ENCODE measurements around the gene UGT1A9. TPM values are rescaled to one million over a fixed set of nuclear protein-coding genes. Genes with fewer than 3 reads are reported as not detected.
A peak's percentile ranks its signal among the peaks of the same experiment; 100 is the strongest.

Gene UGT1A9
- total RNA-seq, 1 experiment from 2014 or later, result not detected

DNA sequence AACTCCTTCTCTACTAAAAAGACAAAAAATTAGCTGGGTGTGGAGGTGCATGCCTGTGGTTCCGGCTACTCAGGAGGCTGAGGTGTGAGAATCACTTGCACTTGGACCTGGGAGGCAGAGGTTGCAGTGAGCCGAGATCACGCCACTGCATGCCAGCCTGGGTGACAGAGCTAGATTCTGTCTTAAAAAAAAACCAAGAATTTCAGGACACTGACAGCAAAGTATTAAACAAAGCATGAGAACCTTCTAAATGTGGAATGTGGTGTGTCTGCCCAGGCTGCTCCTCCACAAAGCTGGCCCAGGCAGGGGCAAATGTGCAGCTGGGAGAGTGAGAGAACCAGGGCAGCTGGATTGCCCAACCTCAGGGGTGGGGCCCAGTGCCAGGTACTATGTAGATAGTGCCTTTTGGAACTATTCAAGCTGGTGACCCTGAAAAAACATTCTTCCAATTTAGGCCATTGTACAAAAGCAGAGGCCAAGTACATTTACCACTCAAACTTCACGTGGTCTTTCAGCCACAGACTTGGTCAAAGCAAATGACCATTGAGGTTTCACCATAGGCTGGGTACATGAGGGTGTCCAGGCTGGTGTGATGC is 34.3 kb downstream of the UGT1A9 start:
- peaks cover 15% of the 10 kb centered on the region for H3K9me3 Mint-ChIP-seq (ENCODE audit: unreplicated experiment)
- H3K27ac Mint-ChIP-seq (ENCODE audit: low read depth, unreplicated experiment), result no peak overlapping the region
- POLR2A ChIA-PET, result interaction anchor here (0.8 to 5.2 kb wide), 9 partner anchors 10 to 218 kb away, joined by 3 to 91 read pairs (median 5); partner anchors contain the start of genes UGT1A6, UGT1A7 and USP40
- TF ChIP-seq, protein P1, sequence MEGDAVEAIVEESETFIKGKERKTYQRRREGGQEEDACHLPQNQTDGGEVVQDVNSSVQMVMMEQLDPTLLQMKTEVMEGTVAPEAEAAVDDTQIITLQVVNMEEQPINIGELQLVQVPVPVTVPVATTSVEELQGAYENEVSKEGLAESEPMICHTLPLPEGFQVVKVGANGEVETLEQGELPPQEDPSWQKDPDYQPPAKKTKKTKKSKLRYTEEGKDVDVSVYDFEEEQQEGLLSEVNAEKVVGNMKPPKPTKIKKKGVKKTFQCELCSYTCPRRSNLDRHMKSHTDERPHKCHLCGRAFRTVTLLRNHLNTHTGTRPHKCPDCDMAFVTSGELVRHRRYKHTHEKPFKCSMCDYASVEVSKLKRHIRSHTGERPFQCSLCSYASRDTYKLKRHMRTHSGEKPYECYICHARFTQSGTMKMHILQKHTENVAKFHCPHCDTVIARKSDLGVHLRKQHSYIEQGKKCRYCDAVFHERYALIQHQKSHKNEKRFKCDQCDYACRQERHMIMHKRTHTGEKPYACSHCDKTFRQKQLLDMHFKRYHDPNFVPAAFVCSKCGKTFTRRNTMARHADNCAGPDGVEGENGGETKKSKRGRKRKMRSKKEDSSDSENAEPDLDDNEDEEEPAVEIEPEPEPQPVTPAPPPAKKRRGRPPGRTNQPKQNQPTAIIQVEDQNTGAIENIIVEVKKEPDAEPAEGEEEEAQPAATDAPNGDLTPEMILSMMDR (IDR thresholded peaks at IDR 0.05; ENCODE audit: unreplicated experiment), result no peak
- H3K36me3 Mint-ChIP-seq (ENCODE audit: insufficient read depth, unreplicated experiment), result peaks cover 7% of the 10 kb centered on the region
- H3K27me3 Mint-ChIP-seq (ENCODE audit: insufficient read depth, unreplicated experiment), result no peaks in the 10 kb centered on the region
- intact Hi-C loops (cut with micrococcal nuclease), result no loop called here
- peak; percentile 48 for DNase-seq (ENCODE audit: unreplicated experiment)
- no TSS peak for BruUV-seq (replicated peaks)
- H3K4me3 Mint-ChIP-seq (ENCODE audit: unreplicated experiment), result no peak overlapping the region
- CTCF ChIA-PET, result interaction anchor here (0.7 to 1.2 kb wide), 3 partner anchors 13 to 160 kb away, joined by 3 to 4 read pairs (median 3); no protein-coding TSS in a partner anchor
- peaks cover 19% of the 10 kb centered on the region for H3K4me1 Mint-ChIP-seq (ENCODE audit: insufficient read depth, unreplicated experiment)

DNA sequence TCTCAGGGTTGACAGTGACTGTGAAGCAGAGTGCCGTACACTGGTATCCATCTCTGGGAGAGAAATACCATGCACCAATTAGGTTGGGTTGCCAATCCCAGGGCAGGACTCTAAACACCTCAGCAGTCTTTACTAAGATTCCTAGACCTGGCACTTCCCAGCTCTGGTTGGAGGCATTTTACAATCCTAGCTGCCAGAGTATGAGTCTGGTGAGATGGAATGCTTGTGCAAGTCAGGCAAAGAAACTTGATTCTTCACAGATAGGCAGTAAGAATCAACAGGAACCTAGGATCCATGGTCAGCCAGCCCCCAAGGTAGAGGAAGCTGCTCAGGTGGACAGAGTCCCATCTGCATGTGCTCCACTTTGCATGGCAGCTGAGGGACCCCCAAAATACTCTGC is 35.0 kb downstream of the UGT1A9 start:
- Mint-ChIP-seq H3K36me3 (ENCODE audit: insufficient read depth, unreplicated experiment) (peaks cover 7% of the 10 kb centered on the region), H3K27me3 (ENCODE audit: insufficient read depth, unreplicated experiment) (no peaks in the 10 kb centered on the region), H3K27ac (ENCODE audit: low read depth, unreplicated experiment) (no peak overlapping the region), H3K4me3 (ENCODE audit: unreplicated experiment) (no peak overlapping the region), H3K4me1 (ENCODE audit: insufficient read depth, unreplicated experiment) (peaks cover 24% of the 10 kb centered on the region), H3K9me3 (ENCODE audit: unreplicated experiment) (peaks cover 15% of the 10 kb centered on the region)
- CTCF ChIA-PET, result interaction anchor here (0.6 kb wide), 1 partner anchor 66 kb away, joined by 3 read pairs; no protein-coding TSS in a partner anchor
- no TSS peak for BruUV-seq (replicated peaks)
- DNase-seq (ENCODE audit: unreplicated experiment), result peak; percentile 35
- TF ChIP-seq, protein P1 (IDR thresholded peaks at IDR 0.05; ENCODE audit: unreplicated experiment), result no peak
- intact Hi-C loops (cut with micrococcal nuclease), result no loop called here
- POLR2A ChIA-PET, result interaction anchor here (0.6 to 5.2 kb wide), 9 partner anchors 10 to 1292 kb away, joined by 3 to 91 read pairs (median 3); partner anchors contain the start of genes UGT1A6, UGT1A7 and USP40

DNA sequence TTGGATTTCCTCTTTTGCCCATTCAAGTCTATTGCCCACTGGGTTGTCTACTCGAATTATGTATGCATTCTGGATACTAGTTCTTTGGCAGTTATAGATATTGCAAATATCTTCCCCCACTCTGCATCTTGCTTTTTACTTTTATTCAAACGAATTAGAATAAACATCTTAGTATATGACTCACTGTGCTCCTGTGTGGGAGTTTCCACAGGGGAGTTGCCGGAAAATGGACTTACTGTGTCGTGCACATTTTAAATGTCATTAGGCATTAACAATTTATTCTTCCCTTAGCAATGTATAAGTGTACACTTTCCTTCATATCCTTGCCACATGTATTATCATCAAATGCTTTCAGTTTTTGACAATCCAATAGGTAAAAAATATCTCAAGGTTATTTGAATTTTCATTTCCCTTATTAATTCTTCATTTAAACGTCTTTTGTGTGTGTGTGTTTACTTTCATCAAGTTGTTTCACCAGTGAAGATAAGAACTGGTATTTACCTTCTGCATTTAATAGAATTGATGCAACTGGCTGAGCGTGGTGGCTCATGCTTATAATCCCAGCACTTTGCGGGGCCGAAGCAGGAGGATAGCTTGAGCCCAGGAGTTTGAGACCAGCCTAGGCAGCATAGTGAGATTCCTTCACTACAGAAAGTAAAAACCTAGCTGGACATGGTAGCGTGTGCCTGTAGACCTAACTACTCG is 36.4 kb downstream of the UGT1A9 start:
- no peak overlapping the region for H3K4me3 Mint-ChIP-seq (ENCODE audit: unreplicated experiment)
- DNase-seq (ENCODE audit: unreplicated experiment), result peak; percentile 45
- TF ChIP-seq, protein P1 (IDR thresholded peaks at IDR 0.05; ENCODE audit: unreplicated experiment), result no peak
- H3K27ac Mint-ChIP-seq (ENCODE audit: low read depth, unreplicated experiment), result no peak overlapping the region
- H3K27me3 Mint-ChIP-seq (ENCODE audit: insufficient read depth, unreplicated experiment), result no peaks in the 10 kb centered on the region
- peaks cover 7% of the 10 kb centered on the region for H3K36me3 Mint-ChIP-seq (ENCODE audit: insufficient read depth, unreplicated experiment)
- intact Hi-C loops (cut with micrococcal nuclease), result no loop called here
- H3K4me1 Mint-ChIP-seq (ENCODE audit: insufficient read depth, unreplicated experiment), result peaks cover 24% of the 10 kb centered on the region
- CTCF ChIA-PET, result no interaction called here
- POLR2A ChIA-PET, result interaction anchor here (0.7 to 5.2 kb wide), 6 partner anchors 17 to 224 kb away, joined by 3 to 91 read pairs (median 10); partner anchors contain the start of genes UGT1A6, UGT1A7 and USP40
- BruUV-seq (replicated peaks), result no TSS peak
- H3K9me3 Mint-ChIP-seq (ENCODE audit: unreplicated experiment), result peaks cover 13% of the 10 kb centered on the region

DNA sequence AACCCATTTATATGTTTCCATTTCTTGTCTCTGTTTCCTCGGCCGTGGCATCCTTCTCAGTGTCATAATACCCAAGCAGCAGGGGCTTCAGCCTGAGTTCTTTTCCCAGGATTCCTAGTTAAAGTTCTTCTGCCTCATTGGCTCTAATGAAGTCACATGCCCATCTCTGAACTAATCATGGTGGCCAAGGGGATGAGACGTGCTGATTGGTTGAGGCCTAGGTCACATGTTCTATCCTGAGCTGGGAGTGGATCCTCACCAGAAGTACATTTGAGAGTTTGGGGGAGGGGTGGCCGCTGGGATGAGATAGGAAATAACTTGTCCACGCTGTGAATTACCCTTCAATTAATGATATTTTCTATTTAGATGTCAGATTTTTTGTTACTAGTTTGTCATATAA is 37.2 kb downstream of the UGT1A9 start:
- no peak for DNase-seq (ENCODE audit: unreplicated experiment)
- H3K9me3 Mint-ChIP-seq (ENCODE audit: unreplicated experiment), result peaks cover 5% of the 10 kb centered on the region
- TF ChIP-seq, protein P1 (IDR thresholded peaks at IDR 0.05; ENCODE audit: unreplicated experiment), result no peak
- BruUV-seq (replicated peaks), result no TSS peak
- H3K36me3 Mint-ChIP-seq (ENCODE audit: insufficient read depth, unreplicated experiment), result peaks cover 7% of the 10 kb centered on the region
- no peak overlapping the region for H3K4me3 Mint-ChIP-seq (ENCODE audit: unreplicated experiment)
- POLR2A ChIA-PET, result interaction anchor here (0.7 to 5.2 kb wide), 4 partner anchors 18 to 219 kb away, joined by 3 to 91 read pairs (median 3); partner anchors contain the start of gene UGT1A6
- intact Hi-C loops (cut with micrococcal nuclease), result no loop called here
- peaks cover 26% of the 10 kb centered on the region for H3K4me1 Mint-ChIP-seq (ENCODE audit: insufficient read depth, unreplicated experiment)
- CTCF ChIA-PET, result no interaction called here
- no peak overlapping the region for H3K27ac Mint-ChIP-seq (ENCODE audit: low read depth, unreplicated experiment)
- H3K27me3 Mint-ChIP-seq (ENCODE audit: insufficient read depth, unreplicated experiment), result no peaks in the 10 kb centered on the region
